Ishikawa (cell line): ENCODE results near the gene PER2.

ENCODE experiments used
- CEBPB ChIP-seq: IDR thresholded peaks from 2 replicates; pipeline ENCODE4 v1.6.1; 2012
- RAD21 ChIP-seq: IDR thresholded peaks from 2 replicates; pipeline ENCODE4 v1.6.1; 2012; ENCODE audit warnings: low read depth
- REST ChIP-seq: IDR thresholded peaks from 2 replicates; pipeline ENCODE4 v1.6.1; 2012; ENCODE audit warnings: low read depth, mild to moderate bottlenecking
- TAF1 ChIP-seq: IDR thresholded peaks from 2 replicates; pipeline ENCODE4 v1.6.1; 2012; ENCODE audit warnings: low read depth, mild to moderate bottlenecking
- TEAD4 ChIP-seq: IDR thresholded peaks from 2 replicates; pipeline ENCODE4 v1.6.1; 2012

GRCh38 chr2:238331916-238332315, 43.5 kb upstream of the PER2 start:
- no peak for TF ChIP-seq TEAD4
- no peak for TF ChIP-seq REST
- no peak for TF ChIP-seq RAD21
- no peak for TF ChIP-seq TAF1
- no peak for TF ChIP-seq CEBPB
